GM12875 (cell line): ENCODE measurements around the gene GOLPH3L.

ENCODE experiments used
- H3K4me3 ChIP-seq: one replicate; pipeline ENCODE4 v1.5.1; 2011; ENCODE audit warnings: low read depth, low read length, control low read depth
- TF ChIP-seq, protein P1 (sequence below): IDR thresholded peaks from 2 replicates; pipeline ENCODE4 v1.5.1; 2011; ENCODE audit warnings: low read depth, mild to moderate bottlenecking, control low read depth, inconsistent platforms, low read length, moderate library complexity, borderline replicate concordance; ENCODE audit not compliant: insufficient read depth

Gene GOLPH3L

DNA sequence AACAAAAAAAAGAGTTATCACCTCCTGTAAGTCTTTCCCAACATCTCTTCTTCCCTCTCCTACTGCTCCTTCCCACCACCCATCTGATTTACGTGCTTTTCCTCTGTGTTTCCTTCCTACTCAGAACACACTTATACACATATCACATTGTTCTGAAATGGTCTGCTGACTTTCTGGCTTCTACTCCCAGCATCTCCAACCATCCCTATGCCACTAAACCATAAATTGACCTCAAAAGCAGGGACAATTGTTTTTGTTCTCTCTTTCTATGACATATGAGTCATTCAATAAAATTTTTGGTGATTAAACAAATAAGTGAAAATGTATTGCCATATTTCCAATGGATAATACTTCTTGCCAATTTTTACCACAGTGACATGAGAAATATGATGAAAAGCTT lies 8.2 kb downstream of the GOLPH3L start:
- TF ChIP-seq, protein P1, sequence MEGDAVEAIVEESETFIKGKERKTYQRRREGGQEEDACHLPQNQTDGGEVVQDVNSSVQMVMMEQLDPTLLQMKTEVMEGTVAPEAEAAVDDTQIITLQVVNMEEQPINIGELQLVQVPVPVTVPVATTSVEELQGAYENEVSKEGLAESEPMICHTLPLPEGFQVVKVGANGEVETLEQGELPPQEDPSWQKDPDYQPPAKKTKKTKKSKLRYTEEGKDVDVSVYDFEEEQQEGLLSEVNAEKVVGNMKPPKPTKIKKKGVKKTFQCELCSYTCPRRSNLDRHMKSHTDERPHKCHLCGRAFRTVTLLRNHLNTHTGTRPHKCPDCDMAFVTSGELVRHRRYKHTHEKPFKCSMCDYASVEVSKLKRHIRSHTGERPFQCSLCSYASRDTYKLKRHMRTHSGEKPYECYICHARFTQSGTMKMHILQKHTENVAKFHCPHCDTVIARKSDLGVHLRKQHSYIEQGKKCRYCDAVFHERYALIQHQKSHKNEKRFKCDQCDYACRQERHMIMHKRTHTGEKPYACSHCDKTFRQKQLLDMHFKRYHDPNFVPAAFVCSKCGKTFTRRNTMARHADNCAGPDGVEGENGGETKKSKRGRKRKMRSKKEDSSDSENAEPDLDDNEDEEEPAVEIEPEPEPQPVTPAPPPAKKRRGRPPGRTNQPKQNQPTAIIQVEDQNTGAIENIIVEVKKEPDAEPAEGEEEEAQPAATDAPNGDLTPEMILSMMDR: no peak
- H3K4me3 ChIP-seq: no peak overlapping the region

DNA sequence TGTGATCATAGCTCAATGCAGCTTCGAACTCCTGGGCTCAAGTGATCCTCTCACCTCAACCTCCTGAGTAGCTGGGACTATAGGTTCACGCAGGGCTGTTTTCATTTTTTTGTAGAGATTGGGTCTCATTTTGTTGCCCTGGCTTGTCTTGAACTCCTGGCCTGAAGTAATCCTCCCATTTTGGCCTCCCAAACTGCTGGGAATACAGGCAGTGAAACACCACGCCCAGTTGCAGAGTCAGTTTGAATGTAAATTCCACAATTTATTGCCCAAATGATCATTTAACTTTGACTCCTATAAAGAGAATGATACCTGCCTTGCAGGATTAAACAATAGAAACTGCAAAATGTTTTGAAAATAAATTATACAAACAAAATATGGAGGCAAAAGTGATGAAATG lies 10.7 kb downstream of the GOLPH3L start:
- TF ChIP-seq, protein P1: no peak
- no peak overlapping the region for H3K4me3 ChIP-seq

DNA sequence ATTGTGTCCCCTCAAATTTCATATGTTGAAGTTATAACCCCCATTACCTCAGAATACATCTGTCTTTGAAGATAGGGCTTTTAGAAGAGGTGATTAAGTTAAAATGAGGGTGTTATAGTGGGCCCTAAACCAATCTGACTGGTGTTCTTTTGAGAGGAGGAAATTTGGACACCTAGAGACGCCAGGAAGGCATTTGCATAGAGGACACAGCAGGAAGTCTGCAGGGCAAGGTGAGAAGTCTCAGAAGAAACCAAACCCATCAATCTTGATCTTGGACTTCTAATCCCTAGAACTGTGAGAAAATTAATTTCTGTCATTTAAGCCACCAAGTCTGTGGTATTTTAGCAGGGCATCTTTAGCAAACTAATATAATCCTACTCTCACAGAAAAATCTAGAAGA lies 13.0 kb downstream of the GOLPH3L start:
- TF ChIP-seq, protein P1: no peak
- H3K4me3 ChIP-seq: no peak overlapping the region

DNA sequence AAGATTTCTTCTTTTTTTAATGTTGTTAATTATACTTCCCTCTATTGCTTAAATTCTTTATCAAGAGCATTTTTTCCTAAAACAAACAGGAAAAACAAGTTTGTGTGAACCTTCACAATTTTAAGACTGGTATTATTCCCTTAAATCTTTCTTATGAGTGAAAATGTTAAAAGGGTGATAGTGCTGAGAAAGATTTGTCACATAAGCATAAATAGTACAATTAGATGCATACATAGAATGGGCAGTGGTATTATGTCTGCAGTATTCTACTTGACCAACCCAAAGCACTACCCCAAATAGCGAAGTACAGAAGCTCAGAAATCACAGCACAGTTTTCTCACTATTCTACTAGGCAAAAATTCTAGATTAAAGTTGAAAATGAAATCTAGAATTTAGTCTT lies 18.0 kb downstream of the GOLPH3L start:
- H3K4me3 ChIP-seq: no peak overlapping the region
- TF ChIP-seq, protein P1: no peak

DNA sequence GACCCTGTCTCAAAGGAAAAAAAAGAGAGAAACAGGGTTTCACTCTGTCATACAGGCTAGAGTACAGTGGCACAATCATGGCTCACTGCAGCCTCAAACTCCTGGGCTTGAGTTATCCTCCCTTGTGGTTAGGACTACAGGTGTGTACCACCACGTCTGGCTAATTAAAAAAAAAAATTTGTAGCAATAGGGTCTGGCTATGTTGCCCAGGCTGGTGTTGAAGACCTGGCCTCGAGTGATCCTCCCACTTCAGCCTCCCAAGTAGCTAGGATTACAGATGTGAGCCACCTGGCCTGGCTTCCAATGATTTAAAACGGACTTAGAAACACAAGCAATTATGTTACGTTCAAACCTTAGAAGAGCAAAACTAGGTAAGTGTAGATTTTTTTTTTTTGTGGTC lies 22.1 kb downstream of the GOLPH3L start:
- TF ChIP-seq, protein P1: no peak
- H3K4me3 ChIP-seq: no peak overlapping the region

DNA sequence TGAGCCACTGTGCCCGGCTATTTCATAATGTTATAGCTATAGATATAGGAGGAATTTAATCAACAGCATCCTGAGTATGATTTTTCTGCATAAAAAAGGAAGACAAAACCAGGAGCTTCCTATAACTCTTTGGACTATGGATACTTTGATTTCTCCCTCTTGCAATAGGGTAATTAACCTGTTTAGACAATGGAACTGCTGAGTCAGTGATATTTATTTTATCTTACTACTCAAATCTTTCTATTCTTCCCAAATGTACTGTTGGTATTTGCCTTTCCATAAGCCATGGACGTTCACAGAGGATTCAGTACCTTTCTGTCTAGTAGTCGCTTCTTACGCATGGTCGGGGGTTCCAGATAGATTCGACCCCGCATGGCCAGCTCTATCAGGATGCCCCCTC lies 33.6 kb downstream of the GOLPH3L start:
- TF ChIP-seq, protein P1: no peak

DNA sequence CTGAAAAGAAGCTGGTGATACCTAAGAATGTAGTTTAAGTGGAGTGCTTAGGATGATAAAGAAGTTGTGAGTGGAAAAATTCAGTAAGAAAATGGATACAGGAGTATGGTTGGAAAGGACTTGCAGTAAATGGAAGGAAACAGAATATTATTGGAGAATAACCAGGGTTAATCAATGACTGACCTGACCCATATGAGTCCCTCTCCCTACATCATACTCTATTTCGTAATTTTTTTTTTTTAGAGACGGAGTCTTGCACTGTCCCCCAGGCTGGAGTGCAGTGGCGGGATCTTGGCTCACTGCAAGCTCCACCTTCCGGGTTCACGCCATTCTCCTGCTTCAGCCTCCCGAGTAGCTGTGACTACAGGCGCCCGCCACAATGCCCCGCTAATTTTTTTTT lies 34.1 kb downstream of the GOLPH3L start:
- TF ChIP-seq, protein P1: no peak
- no peak overlapping the region for H3K4me3 ChIP-seq

More for the DNA sequence above, 33.6 kb downstream of the GOLPH3L start:
- H3K4me3 ChIP-seq: no peak overlapping the region
